Measurements from ENCODE around the gene REPS1.
A peak's percentile ranks its signal among the peaks of the same experiment; 100 is the strongest.

The REPS1 gene

DNA sequence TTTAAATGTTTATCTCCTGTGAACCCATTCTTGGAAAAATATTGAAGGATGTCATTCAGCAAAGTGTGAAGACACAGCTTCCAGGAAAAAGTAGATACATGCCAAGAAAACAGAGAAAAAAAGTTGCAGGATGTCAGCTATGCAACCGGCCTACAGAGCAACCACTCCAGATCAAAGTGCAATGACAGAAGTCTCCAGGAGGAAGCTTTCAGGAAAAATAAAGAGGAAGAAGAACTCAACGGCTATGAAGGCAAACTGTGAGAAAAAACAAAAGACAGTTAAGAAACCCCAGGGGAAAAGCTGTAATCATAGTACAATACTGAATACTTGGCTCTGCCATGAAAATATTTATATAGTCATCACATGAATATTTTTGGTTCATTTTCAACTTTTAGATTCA lies 30.6 kb downstream of the REPS1 start:
- no peaks in the 10 kb centered on the region for H3F3A ChIP-seq (ENCODE audit: low read depth)
- H3K4me2 ChIP-seq (ENCODE audit: low read depth, low read length, poor library complexity, severe bottlenecking), result peak overlapping the region; percentile 58
- H3K27me3 ChIP-seq (ENCODE audit: insufficient read depth, low read length, poor library complexity, severe bottlenecking), result no peaks in the 10 kb centered on the region
- H3K9me2 ChIP-seq (replicated peaks; ENCODE audit: low read depth, low read length), result no peaks in the 10 kb centered on the region
- H4K20me1 ChIP-seq (ENCODE audit: insufficient read depth, low read length, poor library complexity, severe bottlenecking), result peaks cover 83% of the 10 kb centered on the region
- TF ChIP-seq, protein P1, sequence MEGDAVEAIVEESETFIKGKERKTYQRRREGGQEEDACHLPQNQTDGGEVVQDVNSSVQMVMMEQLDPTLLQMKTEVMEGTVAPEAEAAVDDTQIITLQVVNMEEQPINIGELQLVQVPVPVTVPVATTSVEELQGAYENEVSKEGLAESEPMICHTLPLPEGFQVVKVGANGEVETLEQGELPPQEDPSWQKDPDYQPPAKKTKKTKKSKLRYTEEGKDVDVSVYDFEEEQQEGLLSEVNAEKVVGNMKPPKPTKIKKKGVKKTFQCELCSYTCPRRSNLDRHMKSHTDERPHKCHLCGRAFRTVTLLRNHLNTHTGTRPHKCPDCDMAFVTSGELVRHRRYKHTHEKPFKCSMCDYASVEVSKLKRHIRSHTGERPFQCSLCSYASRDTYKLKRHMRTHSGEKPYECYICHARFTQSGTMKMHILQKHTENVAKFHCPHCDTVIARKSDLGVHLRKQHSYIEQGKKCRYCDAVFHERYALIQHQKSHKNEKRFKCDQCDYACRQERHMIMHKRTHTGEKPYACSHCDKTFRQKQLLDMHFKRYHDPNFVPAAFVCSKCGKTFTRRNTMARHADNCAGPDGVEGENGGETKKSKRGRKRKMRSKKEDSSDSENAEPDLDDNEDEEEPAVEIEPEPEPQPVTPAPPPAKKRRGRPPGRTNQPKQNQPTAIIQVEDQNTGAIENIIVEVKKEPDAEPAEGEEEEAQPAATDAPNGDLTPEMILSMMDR (conservative IDR thresholded peaks at IDR 0.05; ENCODE audit: low read length), result no peak
- no peak for TF ChIP-seq EZH2phosphoT487 (IDR thresholded peaks at IDR 0.05; ENCODE audit: borderline replicate concordance)
- peaks cover 89% of the 10 kb centered on the region for H3K79me2 ChIP-seq (ENCODE audit: insufficient read depth, low read length)
- no peaks in the 10 kb centered on the region for H3K9me3 ChIP-seq (ENCODE audit: insufficient read depth, low read depth, low read length)
- H3K36me3 ChIP-seq (ENCODE audit: insufficient read depth, low read length), result no peaks in the 10 kb centered on the region
- no peak overlapping the region for H3K9ac ChIP-seq (ENCODE audit: low read depth, low read length, poor library complexity, severe bottlenecking)
- H3K4me3 ChIP-seq (ENCODE audit: low read length, poor library complexity, severe bottlenecking), result peak overlapping the region; percentile 19
- peaks cover 19% of the 10 kb centered on the region for H3K4me1 ChIP-seq (ENCODE audit: insufficient read depth, low read length, poor library complexity, severe bottlenecking)
- H2AFZ ChIP-seq (ENCODE audit: low read length), result no peak overlapping the region

DNA sequence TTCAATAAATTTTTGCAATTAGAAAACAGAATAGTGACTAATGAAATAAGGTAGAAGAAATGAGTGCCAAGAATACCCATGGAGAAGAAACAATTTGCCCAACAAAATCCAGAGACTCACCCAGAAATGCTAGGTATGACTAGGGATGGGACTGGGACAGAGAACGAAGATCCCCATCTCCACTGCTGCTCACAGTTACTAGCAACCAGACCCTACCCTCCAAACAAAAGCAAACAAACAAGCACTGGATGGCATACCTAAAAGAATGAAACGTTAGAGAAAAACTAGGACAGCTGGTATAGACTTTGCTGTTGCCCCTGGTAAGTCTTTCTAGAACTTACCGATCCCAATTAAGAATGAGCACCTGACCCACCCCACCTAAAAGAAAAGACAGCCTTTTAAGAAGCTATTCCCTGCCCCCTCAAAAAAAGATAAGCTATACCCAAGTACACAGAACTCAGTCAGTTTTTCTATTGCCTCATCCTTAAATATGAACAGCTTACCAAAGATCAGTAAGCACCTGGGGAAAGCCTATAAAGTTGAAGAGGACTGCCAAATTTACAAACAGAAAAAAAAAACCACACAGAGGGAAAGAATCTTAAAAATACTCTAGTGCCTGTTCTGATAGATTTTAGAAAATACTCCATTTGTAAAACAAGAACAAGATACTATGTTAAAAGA lies 31.7 kb downstream of the REPS1 start:
- Histone ChIP-seq H2AFZ (ENCODE audit: low read length) (no peak overlapping the region), H3K4me2 (ENCODE audit: low read depth, low read length, poor library complexity, severe bottlenecking) (no peak overlapping the region), H3K9me2 (replicated peaks; ENCODE audit: low read depth, low read length) (no peaks in the 10 kb centered on the region), H3K27me3 (ENCODE audit: insufficient read depth, low read length, poor library complexity, severe bottlenecking) (no peaks in the 10 kb centered on the region), H3K4me3 (ENCODE audit: low read length, poor library complexity, severe bottlenecking) (no peak overlapping the region), H3F3A (ENCODE audit: low read depth) (no peaks in the 10 kb centered on the region), H3K79me2 (ENCODE audit: insufficient read depth, low read length) (peaks cover 91% of the 10 kb centered on the region), H3K4me1 (ENCODE audit: insufficient read depth, low read length, poor library complexity, severe bottlenecking) (peaks cover 19% of the 10 kb centered on the region), H3K9me3 (ENCODE audit: insufficient read depth, low read depth, low read length) (no peaks in the 10 kb centered on the region), H4K20me1 (ENCODE audit: insufficient read depth, low read length, poor library complexity, severe bottlenecking) (peaks cover 74% of the 10 kb centered on the region), H3K9ac (ENCODE audit: low read depth, low read length, poor library complexity, severe bottlenecking) (no peak overlapping the region), H3K36me3 (ENCODE audit: insufficient read depth, low read length) (no peaks in the 10 kb centered on the region)
- TF ChIP-seq EZH2phosphoT487 (IDR thresholded peaks at IDR 0.05; ENCODE audit: borderline replicate concordance), result no peak
- TF ChIP-seq, protein P1 (conservative IDR thresholded peaks at IDR 0.05; ENCODE audit: low read length), result no peak

DNA sequence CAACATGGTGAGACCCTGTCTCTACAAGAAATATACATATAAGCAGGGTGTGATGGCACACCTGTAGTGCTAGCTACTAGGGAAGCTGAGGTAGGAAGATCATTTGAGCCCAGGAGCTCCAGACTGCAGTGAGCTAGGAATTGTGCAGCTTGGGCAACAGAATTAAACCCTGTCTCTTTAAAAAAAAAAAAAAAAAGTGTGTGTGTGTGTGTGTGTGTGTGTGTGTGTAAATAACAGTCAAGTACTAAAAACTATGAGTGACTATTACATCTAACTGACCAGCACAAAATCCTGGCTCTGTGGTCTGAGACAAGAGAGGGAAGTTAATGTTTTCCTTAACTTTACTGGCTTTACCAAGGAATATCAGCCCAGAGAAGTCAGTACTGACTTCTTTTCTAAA lies 32.8 kb downstream of the REPS1 start:
- Histone ChIP-seq H3K4me2 (ENCODE audit: low read depth, low read length, poor library complexity, severe bottlenecking) (no peak overlapping the region), H2AFZ (ENCODE audit: low read length) (no peak overlapping the region), H3K9me3 (ENCODE audit: insufficient read depth, low read depth, low read length) (no peaks in the 10 kb centered on the region), H3K9ac (ENCODE audit: low read depth, low read length, poor library complexity, severe bottlenecking) (no peak overlapping the region), H3K36me3 (ENCODE audit: insufficient read depth, low read length) (no peaks in the 10 kb centered on the region), H3K9me2 (replicated peaks; ENCODE audit: low read depth, low read length) (no peaks in the 10 kb centered on the region), H3K4me3 (ENCODE audit: low read length, poor library complexity, severe bottlenecking) (no peak overlapping the region), H3K79me2 (ENCODE audit: insufficient read depth, low read length) (peaks cover 90% of the 10 kb centered on the region), H4K20me1 (ENCODE audit: insufficient read depth, low read length, poor library complexity, severe bottlenecking) (peaks cover 64% of the 10 kb centered on the region), H3K27me3 (ENCODE audit: insufficient read depth, low read length, poor library complexity, severe bottlenecking) (no peaks in the 10 kb centered on the region), H3K4me1 (ENCODE audit: insufficient read depth, low read length, poor library complexity, severe bottlenecking) (peaks cover 19% of the 10 kb centered on the region), H3F3A (ENCODE audit: low read depth) (no peaks in the 10 kb centered on the region)
- TF ChIP-seq EZH2phosphoT487 (IDR thresholded peaks at IDR 0.05; ENCODE audit: borderline replicate concordance), result no peak
- TF ChIP-seq, protein P1 (conservative IDR thresholded peaks at IDR 0.05; ENCODE audit: low read length), result no peak

Data from Loucy (cell line).